HG03196 (cell line): ENCODE results near the gene AGBL3.

Experiments
- ATAC-seq: cut with Tn5 transposase; IDR thresholded peaks from one replicate; pipeline ENCODE4 v1.9.1; 2021; ENCODE audit not compliant: unreplicated experiment

AGBL3 gene

GRCh38 chr7:135183478-135183877, 197.2 kb downstream of the AGBL3 start:
- ATAC-seq: no peak

GRCh38 chr7:135184254-135184841, 198.0 kb downstream of the AGBL3 start:
- ATAC-seq: no peak
